GM21447 (cell line): Measurements from ENCODE around the gene ATP9B.
A peak's percentile ranks its signal among the peaks of the same experiment; 100 is the strongest.
"Not testable (repeated sequence)": the region's sequence is repeated elsewhere in the genome, so short reads cannot be mapped to it uniquely, and the experiment has no call there.

Experiments
- ATAC-seq: cut with Tn5 transposase; IDR thresholded peaks from one replicate; pipeline ENCODE4 v1.9.1; 2021; ENCODE audit not compliant: unreplicated experiment

The ATP9B gene

DNA sequence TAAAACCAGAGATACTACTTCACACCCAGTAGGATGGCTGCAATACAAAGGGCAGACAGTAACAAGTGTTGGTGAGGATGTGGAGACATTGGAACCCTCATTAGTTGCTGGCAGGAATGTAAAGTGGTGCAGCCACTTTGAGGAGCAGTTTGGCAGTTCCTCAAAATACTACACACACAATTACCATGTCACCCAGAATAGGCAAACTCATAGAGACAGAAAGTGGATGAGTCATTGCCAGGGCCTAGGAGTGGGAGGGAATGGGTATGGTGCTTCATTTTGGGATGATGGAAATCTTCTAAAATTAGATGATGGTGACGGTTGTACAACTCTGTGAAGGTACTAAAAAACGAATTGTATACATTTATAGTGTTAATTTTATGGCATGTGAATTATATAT lies 54.8 kb downstream of the ATP9B start:
- ATAC-seq: no peak

DNA sequence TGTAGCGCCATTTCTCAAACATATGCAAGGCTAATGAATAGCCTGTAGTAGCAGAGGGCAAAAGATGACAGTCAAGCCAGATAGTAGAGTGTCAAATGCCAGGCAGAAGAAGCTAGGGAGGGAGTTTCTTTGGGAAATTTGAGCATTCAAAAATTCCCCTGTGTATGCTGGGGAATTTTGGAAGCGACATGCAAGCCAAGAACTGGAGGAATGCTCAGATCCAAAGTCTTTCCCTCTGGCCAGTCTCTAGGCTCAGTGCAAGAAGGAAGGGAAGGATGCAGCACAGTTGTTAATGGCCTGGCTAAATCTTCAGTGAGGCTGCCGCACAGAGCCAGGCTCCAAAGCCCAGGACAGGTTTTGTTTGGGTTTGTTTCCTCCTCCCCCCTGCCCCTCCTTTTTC lies 59.9 kb downstream of the ATP9B start:
- ATAC-seq: no peak

DNA sequence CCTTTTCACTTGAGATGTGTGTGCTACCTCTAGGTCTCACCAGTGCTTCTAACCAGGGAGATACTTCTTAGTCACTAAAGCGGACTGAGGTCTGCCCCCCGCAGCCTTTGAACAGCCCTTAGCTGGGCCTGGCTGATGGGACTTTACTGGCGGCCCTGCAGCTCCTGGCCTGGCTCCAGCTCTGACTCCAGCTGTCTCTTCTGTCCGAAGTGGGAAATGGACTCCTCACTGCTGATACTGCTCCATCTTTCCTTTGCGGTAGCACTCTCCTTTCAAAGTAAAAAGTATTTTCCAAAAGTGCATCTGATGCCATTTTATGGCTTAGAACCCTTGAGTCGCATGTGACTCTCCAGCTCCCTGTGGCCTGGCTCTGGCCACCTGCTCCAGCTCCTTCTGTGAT lies 64.5 kb downstream of the ATP9B start:
- ATAC-seq: no peak

DNA sequence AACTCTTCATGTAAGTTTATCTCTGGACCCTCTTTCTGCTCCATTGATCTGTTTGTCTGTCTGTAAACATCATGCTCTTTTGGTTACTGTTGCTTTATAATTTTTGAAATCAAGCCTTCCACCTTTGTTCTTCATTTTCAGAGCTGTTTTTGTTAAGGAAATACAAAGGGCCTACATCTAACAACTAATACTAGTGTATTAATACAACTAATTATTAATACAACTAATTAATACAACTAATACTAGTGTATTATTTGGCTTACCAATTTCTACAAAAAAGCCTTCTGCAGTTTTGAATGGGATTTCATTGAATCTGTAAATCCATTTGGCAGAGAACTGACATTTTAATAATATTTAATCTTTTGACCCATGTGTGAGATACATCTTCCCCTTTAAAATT lies 66.7 kb downstream of the ATP9B start:
- ATAC-seq: no peak

DNA sequence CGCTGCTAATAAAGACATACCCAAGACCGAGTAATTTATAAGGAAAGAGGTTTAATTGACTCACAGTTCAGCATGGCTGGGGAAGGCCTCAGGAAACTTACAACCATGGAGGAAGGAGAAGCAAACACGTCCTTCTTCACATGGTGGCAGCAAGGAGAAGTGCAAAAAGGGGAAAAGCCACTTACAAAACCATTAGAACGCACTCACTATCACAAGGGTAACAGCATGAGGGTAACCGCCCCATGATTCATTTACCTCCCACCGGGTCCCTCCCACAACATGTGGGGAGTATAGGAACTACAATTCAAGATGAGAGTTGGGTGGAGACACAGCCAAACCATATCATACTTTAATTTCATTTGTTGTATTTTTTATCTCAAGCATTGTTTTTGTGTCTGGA lies 67.5 kb downstream of the ATP9B start:
- ATAC-seq: no peak

DNA sequence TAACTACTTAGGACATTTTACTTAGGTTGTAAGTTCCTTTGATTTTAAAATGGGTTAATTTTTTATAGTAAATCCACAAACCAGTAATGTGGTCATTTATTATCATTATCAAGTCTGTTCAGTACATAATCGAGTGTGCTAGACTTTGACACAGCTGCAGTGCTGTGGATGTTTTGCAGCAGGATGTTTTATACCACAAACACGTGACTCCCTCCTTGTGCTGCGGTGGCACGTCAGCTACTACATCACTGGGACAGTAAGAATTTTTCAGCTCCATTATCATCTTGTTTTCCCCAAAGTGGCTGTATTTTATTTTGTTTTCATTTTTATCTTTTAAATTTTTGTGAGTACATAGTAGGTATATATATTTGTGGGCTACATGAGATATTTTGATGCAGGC lies 70.0 kb downstream of the ATP9B start:
- ATAC-seq: no peak

DNA sequence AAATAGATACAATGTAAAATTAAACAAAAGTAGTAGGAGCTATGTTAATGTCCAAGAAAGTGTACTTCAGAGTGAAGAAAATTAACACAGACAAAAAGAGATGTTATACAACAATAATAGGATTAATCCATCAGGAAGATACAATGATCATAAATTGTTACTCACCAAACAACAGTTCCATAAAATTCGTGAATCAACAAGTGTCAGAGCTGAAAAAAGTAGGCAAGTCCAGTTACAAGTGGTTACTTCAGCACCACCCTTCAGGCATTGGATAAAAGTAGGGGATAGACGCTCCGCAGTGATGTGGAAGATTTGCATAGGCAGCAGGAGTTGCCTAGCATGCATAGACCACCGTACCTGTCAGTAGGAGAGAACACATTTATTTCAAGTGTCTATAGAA lies 77.8 kb downstream of the ATP9B start:
- ATAC-seq: no peak

DNA sequence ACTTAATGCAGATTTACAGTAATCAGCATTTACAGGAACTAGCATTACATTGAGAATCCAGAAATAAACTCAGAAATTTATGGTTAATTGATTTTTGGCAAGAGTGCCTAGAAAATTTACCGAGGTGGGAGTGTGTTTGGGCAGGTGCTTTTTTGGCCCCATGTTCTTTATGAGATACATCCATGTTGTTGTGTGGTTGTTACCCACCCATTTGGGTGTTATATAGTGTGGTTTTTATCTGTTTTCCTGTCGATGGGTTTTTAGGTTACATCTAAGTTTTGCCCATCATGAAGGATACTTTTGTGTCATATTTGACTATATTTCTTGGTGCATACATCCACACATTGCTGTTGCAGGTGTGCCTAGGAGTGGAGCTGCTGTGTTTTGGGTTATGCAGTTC lies 82.0 kb downstream of the ATP9B start:
- ATAC-seq: no peak

DNA sequence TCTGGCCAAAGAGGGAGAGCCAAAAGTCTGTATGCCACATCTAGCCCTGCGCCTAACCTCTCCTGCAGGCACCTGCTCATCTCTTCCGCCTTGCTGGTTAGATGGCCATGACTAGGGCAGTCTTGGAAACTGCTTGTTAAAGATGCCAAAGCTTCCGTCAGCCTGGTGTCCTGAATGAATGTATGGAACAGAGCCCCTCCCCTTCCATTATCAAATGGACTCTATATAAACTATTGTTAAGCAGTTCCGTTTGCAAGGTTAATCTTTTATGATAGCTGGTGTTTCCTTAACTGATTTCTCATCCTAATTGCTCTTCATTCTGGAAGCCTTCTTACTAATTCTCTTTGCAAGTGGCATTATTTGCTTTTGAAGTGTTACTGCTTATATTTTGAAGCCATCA lies 87.1 kb downstream of the ATP9B start:
- ATAC-seq: no peak

DNA sequence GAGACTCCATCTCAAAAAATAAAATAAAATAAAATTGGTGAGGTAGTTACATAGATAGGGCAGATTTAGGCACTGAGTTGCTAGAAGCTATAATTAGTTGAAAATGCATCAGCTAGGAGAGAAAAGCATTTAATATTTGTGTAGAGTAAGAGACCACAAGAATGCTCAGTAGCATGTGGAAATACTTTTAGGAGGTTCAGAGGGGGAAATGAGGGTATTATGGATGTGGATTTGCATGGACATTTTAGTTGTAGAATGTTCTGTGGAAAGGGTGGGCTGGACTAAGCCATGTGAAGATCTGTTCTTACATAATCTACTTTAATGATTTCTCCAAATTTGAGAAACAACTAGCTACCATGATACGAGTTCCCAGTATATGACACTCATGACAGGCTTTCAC lies 95.5 kb downstream of the ATP9B start:
- no peak for ATAC-seq

DNA sequence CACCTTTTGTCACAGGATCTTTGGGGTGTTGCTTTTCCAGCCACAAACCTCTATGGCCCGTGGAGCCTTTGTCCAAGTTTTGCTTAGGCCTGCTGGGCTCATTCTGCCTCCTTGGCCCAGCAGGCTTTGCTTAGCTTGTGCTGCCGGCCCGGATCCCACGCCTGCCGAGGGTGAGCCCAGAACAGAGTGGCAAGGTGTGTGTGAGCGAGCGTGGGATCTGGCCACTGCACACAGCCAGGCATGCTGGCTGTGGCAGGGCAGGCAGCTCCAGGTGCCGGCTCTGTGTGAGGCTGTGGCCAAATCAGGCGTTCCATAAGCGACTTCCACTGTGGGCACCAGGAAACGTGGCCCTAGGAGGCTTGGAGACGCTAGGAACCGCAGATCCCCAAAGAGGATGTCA lies 97.5 kb downstream of the ATP9B start:
- no peak for ATAC-seq

DNA sequence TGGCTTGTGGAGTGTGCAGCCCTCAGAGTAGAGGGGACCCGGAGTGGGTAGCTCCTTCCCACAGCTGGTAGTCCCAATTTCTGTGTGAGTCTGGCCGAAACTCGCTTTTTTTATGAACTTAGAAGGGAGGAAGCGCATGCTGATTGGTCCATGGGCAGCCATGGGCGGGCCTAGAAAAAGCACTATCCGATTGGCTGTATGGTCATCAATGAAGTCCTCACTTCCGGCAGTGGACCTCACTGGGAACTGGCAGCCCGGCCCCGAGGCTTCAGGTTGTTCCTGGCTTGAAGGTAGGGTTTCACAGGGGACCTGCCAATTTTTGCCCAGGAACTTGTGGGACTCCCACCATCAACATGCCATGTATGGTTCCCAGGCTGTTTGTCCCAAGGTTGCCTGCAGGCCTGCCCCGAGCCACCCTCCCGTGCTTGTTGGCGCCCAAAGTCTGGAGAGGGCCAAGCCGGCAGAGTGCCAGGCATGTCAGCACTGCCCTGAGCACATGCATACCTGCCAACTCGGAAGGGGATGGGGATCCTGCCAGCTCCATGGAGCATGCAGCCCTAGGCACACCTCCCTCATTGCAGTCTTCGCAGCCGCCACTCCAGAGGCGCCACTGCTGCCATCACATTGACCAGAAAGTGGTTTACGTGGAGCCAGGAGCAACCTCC lies 98.5 kb downstream of the ATP9B start:
- ATAC-seq: no peak

DNA sequence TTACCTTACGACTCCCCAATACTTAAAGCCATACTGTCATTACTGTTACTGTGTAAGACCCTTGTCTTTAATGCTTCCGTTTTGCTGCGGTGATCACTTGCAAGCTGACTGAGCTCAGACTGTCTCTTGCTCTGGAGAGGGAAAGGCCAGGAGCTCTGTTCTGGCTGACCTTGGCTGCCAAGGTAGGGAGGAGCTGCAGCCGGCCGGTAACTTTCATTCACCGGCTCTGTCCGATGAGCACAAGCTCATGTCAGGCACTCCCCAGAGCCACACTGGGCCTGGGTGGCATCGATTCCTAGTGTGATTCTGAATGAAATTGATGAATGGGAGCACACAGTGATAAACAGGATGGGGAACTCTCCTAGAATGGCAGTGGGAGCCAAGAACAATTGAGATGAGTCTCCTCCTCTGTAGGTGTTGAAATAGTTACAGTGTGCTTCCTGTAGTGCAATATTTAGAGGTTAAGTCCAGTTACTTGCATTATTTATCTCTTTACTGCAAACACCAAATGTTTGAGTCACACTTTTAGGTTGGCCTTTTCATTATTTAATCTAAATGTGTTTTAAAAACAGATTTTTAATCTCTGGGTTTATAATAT lies 100.9 kb downstream of the ATP9B start:
- ATAC-seq: no peak

DNA sequence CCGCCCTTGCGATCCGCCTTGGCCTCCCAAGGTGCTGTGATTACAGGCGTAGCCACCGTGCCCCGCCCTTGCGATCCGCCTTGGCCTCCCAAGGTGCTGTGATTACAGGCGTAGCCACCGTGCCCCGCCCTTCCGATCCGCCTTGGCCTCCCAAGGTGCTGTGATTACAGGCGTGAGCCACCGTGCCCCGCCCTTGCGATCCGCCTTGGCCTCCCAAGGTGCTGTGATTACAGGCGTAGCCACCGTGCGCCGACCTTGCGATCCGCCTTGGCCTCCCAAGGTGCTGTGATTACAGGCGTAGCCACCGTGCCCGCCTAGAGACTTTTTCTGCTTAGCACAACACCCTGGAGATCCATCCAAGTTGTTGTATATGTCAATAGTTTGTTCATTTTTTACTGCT lies 103.1 kb downstream of the ATP9B start:
- not testable (repeated sequence) for ATAC-seq

DNA sequence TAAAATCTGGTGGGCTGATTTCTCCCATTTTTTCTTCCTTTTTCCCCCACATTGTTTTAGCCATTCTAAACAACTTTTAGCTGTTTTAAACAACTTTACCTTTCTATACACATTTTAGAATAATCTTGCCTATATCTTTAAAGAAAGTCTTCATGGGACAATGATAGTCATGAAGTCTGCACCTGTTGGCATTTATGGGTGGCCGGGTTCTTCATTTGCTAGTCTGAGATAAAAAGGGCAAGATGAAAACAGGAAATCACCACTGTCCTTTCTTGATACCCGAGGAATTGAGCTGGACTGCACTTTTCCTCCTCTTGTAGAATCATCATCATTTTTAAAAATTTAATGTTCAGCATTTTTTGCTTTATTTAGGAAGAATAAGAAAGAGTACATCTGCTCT lies 104.5 kb downstream of the ATP9B start:
- ATAC-seq: no peak

DNA sequence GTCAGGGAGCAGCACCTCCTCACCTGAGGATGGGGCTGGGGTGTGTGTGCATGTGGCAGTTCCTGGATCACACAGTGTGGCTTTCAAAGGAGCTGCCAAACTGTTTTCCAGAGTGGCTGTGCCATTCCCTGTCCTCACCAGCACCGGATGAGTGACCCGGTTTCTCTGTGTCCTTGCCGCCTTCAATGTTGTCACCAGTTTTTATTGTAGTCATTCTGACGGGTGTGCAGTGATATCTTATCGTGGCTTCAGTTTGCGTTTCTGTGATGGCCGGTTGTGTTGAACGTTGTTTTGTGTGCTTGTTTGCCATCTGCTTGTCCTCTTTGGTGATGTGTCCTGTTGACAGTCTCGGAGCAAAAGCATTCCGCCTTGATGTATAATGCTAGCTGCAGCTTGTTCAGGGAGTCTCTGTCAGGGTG lies 108.9 kb downstream of the ATP9B start:
- no peak for ATAC-seq

DNA sequence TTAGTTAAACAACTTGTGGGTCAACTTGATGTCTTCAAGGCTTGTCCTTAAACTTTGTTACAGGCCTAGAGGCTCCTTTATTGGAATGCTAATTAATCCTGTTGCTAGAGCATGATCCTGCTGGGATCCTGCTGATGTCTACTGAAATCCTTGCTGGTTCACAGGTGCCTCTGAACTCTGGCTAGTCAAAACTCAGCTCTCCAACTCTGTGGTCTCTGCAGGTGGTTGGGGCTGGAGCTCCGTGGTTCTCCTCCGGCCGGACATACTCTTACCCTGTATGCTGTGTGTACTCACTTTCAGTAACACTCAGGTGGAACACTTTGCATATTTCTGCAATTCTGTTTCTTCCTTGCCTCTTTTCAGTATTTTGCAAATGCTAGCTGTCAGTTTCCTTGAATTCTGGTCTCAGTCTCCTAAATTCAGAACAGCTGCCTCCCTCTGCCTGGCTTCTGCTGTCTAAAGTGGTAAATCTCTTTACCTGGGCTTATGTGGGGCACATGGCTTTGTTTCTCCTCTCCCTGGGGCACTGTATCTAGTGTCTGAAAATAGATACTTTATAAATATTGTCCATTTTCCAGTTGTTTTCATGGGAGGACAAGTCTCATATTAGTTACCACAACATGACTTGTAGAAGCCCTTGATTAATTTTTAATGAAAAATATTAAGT lies 113.0 kb downstream of the ATP9B start:
- no peak for ATAC-seq

DNA sequence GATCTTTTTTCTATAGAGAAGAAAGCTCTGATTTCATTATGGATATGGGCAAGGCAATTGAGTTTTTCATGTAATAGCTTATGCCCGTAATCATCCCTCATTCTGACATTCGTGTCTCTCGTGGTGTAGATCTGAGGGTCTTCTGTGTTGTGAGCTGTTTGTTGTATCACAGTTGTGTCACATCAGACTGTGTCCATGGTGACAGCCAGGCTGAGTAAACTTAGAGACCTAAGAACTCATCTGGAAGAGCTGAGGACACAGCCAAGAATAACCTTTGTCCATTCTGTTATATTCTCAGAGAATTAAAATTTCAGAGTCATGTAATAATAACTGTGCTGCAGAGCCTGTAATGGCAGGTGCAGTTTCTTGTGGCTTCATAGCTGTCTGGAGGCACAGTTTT lies 116.5 kb downstream of the ATP9B start:
- no peak for ATAC-seq

DNA sequence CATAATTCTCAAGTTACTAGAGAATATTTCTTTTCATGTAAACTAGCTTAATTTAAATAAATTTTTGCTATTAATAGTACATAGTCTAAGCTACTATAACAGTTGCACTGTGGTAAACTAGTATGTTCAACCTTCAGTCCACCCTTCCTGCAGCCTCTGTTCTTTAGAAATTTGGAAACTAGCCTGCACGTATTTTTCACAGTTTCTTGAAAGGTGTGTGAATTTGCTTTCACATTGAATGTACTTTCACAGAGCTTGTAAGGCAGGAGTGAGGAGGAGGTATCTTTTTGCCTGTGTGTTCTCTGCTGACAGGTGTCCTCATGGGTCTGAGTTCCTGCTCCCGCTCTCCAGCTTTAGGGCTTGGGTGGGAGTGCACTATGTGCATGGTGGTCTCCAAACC lies 117.5 kb downstream of the ATP9B start:
- ATAC-seq: peak; percentile 81

DNA sequence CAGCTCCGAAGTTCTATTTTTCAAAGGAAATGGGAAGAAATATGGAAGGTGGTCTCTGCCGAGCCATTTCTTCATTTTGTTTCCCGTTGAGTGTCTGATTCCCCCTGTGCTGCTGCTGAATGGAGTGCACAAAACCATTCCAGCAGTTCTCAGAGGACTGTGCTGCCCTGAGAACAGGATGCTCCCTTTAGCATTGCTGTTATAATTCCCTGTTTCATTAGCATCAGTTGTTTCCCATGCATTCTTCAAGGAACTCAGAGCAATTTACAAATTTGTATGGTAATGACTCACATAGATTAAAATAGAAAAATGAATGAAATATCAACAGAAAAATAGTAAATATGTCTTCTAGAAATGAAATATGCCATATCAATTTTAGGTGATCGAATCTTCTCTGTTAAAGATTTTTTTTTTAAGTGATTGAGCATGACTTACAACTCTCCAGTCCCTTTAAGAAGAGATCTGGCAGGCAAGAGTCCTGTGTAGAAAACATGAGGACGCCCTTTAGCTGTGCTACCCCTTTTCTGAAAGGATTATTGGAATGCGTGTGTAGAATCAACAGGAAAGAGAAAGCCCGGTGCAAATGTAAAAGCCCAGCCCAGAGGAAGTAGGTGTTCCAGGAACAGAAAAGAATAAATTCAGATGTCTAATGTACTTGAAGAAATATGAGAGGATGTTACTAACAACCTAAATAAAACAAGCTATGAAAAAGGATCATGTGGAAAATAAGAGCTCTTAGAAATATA lies 118.5 kb downstream of the ATP9B start:
- ATAC-seq: no peak

DNA sequence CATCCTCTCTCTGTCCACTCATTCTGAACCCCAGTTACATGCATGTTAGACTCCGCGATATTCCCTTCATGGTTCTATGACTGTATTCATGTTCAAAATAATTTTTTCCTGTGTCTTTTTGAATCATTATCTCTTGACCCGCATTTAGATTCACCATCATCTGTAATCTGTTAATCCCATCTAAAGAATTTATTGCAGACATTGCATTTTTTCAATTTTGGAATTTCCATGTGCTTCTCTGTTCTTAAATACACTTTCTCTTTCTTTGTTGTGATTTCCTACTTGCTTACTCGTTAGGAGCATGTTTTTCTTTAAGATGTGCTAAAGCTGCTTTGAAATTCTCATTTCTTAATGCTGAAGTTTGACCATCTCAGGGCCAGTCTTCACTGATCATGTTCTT lies 122.2 kb downstream of the ATP9B start:
- ATAC-seq: no peak

DNA sequence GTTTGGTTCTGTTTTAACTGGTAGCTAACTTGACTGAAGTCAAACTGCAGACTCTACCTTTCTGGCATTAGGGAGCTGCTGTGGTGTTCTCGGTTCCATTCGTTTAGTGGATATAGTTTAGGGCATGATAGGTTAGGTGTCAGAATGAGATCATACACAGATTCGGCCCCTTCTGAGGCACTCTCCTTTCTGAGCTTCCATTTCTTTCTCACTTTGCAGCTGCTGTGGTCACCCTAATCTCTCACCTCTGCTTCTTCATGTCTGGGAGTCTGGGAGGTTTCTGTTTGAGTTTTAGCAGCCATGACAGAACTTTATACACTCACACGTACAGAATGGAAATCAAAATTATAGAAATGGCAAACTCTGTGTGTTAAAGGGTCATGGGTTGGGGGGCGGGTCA lies 122.8 kb downstream of the ATP9B start:
- no peak for ATAC-seq
